ENCODE data around the gene COBL. TPM values are rescaled to one million over a fixed set of nuclear protein-coding genes. Genes with fewer than 3 reads are reported as not detected.

COBL gene
- total and polyA plus RNA-seq, 10 of the 15 experiments (the other 5 are each of a cell fraction or from before 2014, with no cell fraction given): 0.21 TPM; not detected in 9

DNA sequence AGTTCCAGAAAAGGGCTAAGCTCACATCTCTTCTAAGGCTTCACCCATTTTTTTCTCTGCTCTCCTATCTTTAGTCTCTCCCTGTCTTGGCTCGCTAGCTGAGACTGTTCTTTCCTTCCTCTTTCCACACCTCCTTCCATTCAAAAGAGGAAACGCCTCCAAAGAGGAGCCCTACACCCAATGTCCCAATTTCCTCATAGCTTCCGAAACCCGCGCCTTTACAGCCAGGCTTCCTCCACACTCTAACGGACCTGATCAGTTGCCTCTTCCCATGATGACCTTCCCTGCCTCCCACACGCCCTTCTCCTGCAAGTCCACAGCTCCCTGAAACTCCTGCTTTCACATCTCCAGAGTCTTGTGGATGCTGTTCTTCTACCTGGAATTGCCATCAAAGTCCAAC, 71.7 kb downstream of the COBL start (continued):
- TF ChIP-seq, protein P1, sequence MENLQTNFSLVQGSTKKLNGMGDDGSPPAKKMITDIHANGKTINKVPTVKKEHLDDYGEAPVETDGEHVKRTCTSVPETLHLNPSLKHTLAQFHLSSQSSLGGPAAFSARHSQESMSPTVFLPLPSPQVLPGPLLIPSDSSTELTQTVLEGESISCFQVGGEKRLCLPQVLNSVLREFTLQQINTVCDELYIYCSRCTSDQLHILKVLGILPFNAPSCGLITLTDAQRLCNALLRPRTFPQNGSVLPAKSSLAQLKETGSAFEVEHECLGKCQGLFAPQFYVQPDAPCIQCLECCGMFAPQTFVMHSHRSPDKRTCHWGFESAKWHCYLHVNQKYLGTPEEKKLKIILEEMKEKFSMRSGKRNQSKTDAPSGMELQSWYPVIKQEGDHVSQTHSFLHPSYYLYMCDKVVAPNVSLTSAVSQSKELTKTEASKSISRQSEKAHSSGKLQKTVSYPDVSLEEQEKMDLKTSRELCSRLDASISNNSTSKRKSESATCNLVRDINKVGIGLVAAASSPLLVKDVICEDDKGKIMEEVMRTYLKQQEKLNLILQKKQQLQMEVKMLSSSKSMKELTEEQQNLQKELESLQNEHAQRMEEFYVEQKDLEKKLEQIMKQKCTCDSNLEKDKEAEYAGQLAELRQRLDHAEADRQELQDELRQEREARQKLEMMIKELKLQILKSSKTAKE (IDR thresholded peaks at IDR 0.05; ENCODE audit: low read depth, poor library complexity, severe bottlenecking): no peak
- TF ChIP-seq, protein P2, sequence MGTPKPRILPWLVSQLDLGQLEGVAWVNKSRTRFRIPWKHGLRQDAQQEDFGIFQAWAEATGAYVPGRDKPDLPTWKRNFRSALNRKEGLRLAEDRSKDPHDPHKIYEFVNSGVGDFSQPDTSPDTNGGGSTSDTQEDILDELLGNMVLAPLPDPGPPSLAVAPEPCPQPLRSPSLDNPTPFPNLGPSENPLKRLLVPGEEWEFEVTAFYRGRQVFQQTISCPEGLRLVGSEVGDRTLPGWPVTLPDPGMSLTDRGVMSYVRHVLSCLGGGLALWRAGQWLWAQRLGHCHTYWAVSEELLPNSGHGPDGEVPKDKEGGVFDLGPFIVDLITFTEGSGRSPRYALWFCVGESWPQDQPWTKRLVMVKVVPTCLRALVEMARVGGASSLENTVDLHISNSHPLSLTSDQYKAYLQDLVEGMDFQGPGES (IDR thresholded peaks at IDR 0.05): no peak
- TF ChIP-seq NFIC (IDR thresholded peaks at IDR 0.05; ENCODE audit: low read depth, low read length): no peak
- TF ChIP-seq KAT2A (conservative IDR thresholded peaks at IDR 0.05; ENCODE audit: control insufficient read depth, low read depth, low read length): no peak
- TF ChIP-seq CBX5 (IDR thresholded peaks at IDR 0.05; ENCODE audit: low read depth): no peak
- no peak for TF ChIP-seq EGR1 (IDR thresholded peaks at IDR 0.05; ENCODE audit: borderline replicate concordance in 1 of 2, low read depth in 2 of 2, low read length in 2 of 2)
- no peak for TF ChIP-seq MEF2B (IDR thresholded peaks at IDR 0.05; ENCODE audit: partially characterized antibody, poor library complexity, severe bottlenecking)

DNA sequence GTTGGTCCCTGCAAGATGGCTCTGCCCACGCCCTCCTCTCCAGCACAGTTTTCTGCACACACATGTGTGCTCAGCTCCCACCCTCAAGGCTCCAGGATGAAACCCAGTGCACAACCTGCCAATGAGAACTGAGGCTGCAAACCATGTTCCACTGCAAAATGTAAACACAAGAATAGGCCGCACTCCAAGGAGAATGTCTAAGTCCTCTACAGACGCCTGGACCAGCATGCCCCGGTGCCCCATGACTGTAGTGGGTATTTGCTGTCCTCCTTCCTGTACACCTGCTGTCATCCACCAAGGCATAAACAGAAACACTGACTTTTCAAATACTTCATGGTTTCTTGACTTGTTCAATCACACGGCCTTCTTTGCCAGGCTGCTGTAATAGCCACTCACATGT, 72.6 kb downstream of the COBL start:
- no peaks in the 10 kb centered on the region for H4K20me1 ChIP-seq (ENCODE audit: control insufficient read depth, insufficient read depth)
- ATAC-seq (no peak), DNase-seq (ENCODE audit: low read depth, low spot score) (no peak), FAIRE-seq (no peak)
- no peaks in the 10 kb centered on the region for H3K4me1 ChIP-seq (ENCODE audit: control insufficient read depth, insufficient read depth, low read length)
- no peaks in the 10 kb centered on the region for H3K27me3 ChIP-seq (replicated peaks in 1 of 2; ENCODE audit: control insufficient read depth in 2 of 2, insufficient read depth in 2 of 2, low read length in 1 of 2)
- in situ Hi-C loops (cut with MboI) (no loop called here), intact Hi-C loops (cut with micrococcal nuclease; ENCODE audit: unreplicated experiment) (no loop called here)
- RAD21 ChIA-PET (ENCODE audit: unreplicated experiment): no interaction called here
- no peak overlapping the region for H3K4me3 ChIP-seq
- TF ChIP-seq JUNB (IDR thresholded peaks at IDR 0.05): no peak
- TF ChIP-seq RBBP5 (conservative IDR thresholded peaks at IDR 0.05): no peak
- CTCF ChIA-PET: no interaction called here
- no peak overlapping the region for H3K27ac ChIP-seq (ENCODE audit: control insufficient read depth, insufficient read depth)
- no peak overlapping the region for H3K4me2 ChIP-seq (ENCODE audit: control insufficient read depth, insufficient read depth)
- WGBS (ENCODE audit: insufficient coverage, insufficient replicate concordance, low lambda C conversion rate, missing lambda C conversion rate): 64% methylated on average over 5 of the region's 5 CpGs
- H3K9ac ChIP-seq (ENCODE audit: control insufficient read depth, insufficient read depth, low read length): no peak overlapping the region
- POLR2A ChIA-PET: no interaction called here
- SMC1A ChIA-PET (ENCODE audit: uncharacterized antibody, unreplicated experiment): no interaction called here
- no peaks in the 10 kb centered on the region for H3K79me2 ChIP-seq (ENCODE audit: control insufficient read depth, insufficient read depth, low read length)
- no peak overlapping the region for H2AFZ ChIP-seq (ENCODE audit: control insufficient read depth, low read depth, low read length)
- H3K9me3 ChIP-seq (replicated peaks; ENCODE audit: control insufficient read depth, insufficient read depth, low read length): no peaks in the 10 kb centered on the region
- BruUV-seq (replicated peaks): no TSS peak
- H3K36me3 ChIP-seq (ENCODE audit: control insufficient read depth in 2 of 2, insufficient read depth in 2 of 2, low read length in 1 of 2): no peaks in the 10 kb centered on the region

All from GM12878 (cell line).